Thyroid gland (tissue), 4 donors: ENCODE measurements around the gene CTIF. TPM values are rescaled to one million over a fixed set of nuclear protein-coding genes. Genes with fewer than 3 reads are reported as not detected.

Experiments used
- DNase-seq, 2 donors: peaks; one replicate each; pipeline ENCODE4 v3.0.0-alpha.2; 2019
- H3K27ac ChIP-seq, 3 donors: fragments of 200-600 bp; sonication (generic); 1 replicate in 2 of 3; 2 replicates in 1 of 3; pipeline ENCODE4 v1.5.1; 2016 to 2019; ENCODE audit warnings: mild to moderate bottlenecking in 1 of 3, moderate library complexity in 1 of 3
- H3K27me3 ChIP-seq: fragments of 200-600 bp; sonication (generic); one replicate; pipeline ENCODE4 v1.5.1; 2019
- H3K36me3 ChIP-seq, 2 donors: fragments of 200-600 bp; sonication (generic); one replicate each; pipeline ENCODE4 v1.5.1; 2016 to 2019
- H3K4me1 ChIP-seq, 2 donors: fragments of 200-600 bp; sonication (generic); one replicate each; pipeline ENCODE4 v1.5.1; 2017 to 2019
- H3K4me3 ChIP-seq, 3 donors: fragments of 200-600 bp; sonication (generic); replicated peaks in 1 of 3; 1 replicate in 2 of 3; 2 replicates in 1 of 3; pipeline ENCODE4 v1.5.1; 2016; ENCODE audit warnings: mild to moderate bottlenecking in 1 of 3
- H3K9me3 ChIP-seq: fragments of 200-600 bp; sonication (generic); one replicate; pipeline ENCODE4 v1.5.1; 2017
- CTCF ChIP-seq, 6 experiments: fragments of 200-600 bp in 3 of 6; fragments of 450-650 bp in 3 of 6; sonication (generic) in 3 of 6; IDR thresholded peaks; one replicate each; pipeline ENCODE4 v1.5.1; 2016 to 2019; ENCODE audit warnings: antibody characterized with exemption in 6 of 6, mild to moderate bottlenecking in 2 of 6, inconsistent platforms in 1 of 6, moderate library complexity in 1 of 6
- POLR2A ChIP-seq, 2 donors: fragments of 450-650 bp; IDR thresholded peaks; one replicate each; pipeline ENCODE4 v1.6.1; 2017; ENCODE audit warnings: antibody characterized with exemption in 2 of 2, mild to moderate bottlenecking in 2 of 2, moderate library complexity in 1 of 2
- WGBS, 2 donors: methylation state at CpG; one replicate each; pipeline ENCODE4 v1.1.5; 2017; 5-methylcytosine and 5-hydroxymethylcytosine counted together
- intact Hi-C: fragments of 100-400 bp; cut with DNase I; formaldehyde crosslinking; loops from one replicate; pipeline ENCODE4 v1.15.1; 2023
- total RNA-seq, 4 donors: library from RNA; depleted of rRNA; stranded (reverse); fragments of >200 nt; gene quantifications; one replicate each; pipeline ENCODE4 v1.2.3, GENCODE V29; 2016

CTIF gene
- total RNA-seq, 4 donors from 2014 or later = 18.7 to 29.8 (median 23.6) TPM

- no peak overlapping the region for H3K4me3 ChIP-seq
- no peaks in the 10 kb centered on the region for H3K9me3 ChIP-seq
- peaks cover 26 to 57% of the 10 kb centered on the region in 2 donors for H3K4me1 ChIP-seq
- intact Hi-C loops = no loop called here
- WGBS, 2 donors = 98 to 100% methylated on average over 4 of the region's 4 CpGs
- TF ChIP-seq POLR2A (IDR thresholded peaks at IDR 0.05) = no peak
- TF ChIP-seq CTCF (IDR thresholded peaks at IDR 0.05) = no peak
- H3K27me3 ChIP-seq = no peaks in the 10 kb centered on the region
- H3K27ac ChIP-seq = peak overlapping the region in 1 of 3 donors; percentile 92
- no peak for DNase-seq
- no peaks in the 10 kb centered on the region for H3K36me3 ChIP-seq
These were observed 253.3 kb downstream of the CTIF start for GRCh38 chr18:48792141-48792540.

DNA sequence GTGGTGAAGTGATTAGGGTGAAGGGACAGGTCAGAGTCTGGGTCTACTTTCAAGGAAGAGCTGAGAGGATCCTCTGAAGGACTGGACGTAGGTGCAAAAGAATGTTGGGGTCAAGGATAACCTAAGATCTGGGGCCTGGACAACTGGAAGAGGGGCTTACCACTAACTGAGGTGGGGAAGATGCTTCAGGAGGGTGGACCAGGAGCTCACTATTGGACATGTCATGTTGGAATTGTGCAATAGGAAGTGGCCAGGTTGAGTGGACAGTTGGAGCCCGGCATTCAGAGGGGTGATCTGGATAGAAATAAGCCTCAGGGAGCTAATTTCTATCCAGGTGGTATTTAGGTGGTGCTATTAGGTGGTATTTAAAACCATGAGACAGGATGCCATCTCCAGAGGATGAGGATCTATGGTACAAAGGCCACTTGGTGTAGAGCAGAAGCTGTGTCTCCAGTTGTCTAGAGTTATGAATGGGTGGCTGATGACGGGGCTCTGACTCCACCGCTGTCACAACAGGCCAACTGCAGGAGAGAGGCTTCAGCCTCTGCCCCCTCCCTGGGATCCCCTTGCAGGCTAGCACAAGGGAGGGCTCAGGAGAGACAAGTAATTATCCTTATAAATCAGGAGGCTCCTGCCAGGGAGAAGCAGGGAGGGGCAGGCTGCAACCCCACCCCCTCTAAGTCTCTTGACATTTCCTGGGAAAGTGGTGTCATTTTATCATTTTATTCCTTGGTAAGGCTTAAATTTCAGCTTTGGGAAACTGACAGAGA lies 254.0 kb downstream of the CTIF start:
- DNase-seq = peak in 1 of 2 donors; percentile 3
- H3K36me3 ChIP-seq = no peaks in the 10 kb centered on the region
- no peak overlapping the region for H3K4me3 ChIP-seq
- intact Hi-C loops = no loop called here
- no peak overlapping the region for H3K27ac ChIP-seq
- peaks cover 33 to 58% of the 10 kb centered on the region in 2 donors for H3K4me1 ChIP-seq
- no peaks in the 10 kb centered on the region for H3K27me3 ChIP-seq
- TF ChIP-seq POLR2A (IDR thresholded peaks at IDR 0.05) = no peak
- no peak for TF ChIP-seq CTCF (IDR thresholded peaks at IDR 0.05)
- WGBS, 2 donors = 92% methylated on average over 4 of the region's 4 CpGs
- H3K9me3 ChIP-seq = no peaks in the 10 kb centered on the region

GRCh38 chr18:48794251-48794970 lies 255.6 kb downstream of the CTIF start:
- Histone ChIP-seq H3K36me3 (no peaks in the 10 kb centered on the region), H3K27me3 (no peaks in the 10 kb centered on the region), H3K9me3 (no peaks in the 10 kb centered on the region), H3K4me1 (peaks cover 46 to 59% of the 10 kb centered on the region in 2 donors), H3K4me3 (no peak overlapping the region), H3K27ac (no peak overlapping the region)
- peak in 1 of 2 donors; percentile 1 for DNase-seq
- TF ChIP-seq CTCF (IDR thresholded peaks at IDR 0.05) (no peak), POLR2A (IDR thresholded peaks at IDR 0.05) (no peak)
- intact Hi-C loops = no loop called here
- 89 to 90% methylated on average over 10 of the region's 10 CpGs for WGBS, 2 donors

GRCh38 chr18:48795696-48796095 lies 256.9 kb downstream of the CTIF start:
- H3K4me1 ChIP-seq = peaks cover 46 to 60% of the 10 kb centered on the region in 2 donors
- no peak for TF ChIP-seq POLR2A (IDR thresholded peaks at IDR 0.05)
- TF ChIP-seq CTCF (IDR thresholded peaks at IDR 0.05) = no peak
- H3K27me3 ChIP-seq = no peaks in the 10 kb centered on the region
- H3K9me3 ChIP-seq = no peaks in the 10 kb centered on the region
- DNase-seq = no peak
- H3K36me3 ChIP-seq = no peaks in the 10 kb centered on the region
- WGBS, 2 donors = 97% methylated on average over 4 of the region's 4 CpGs
- no peak overlapping the region for H3K4me3 ChIP-seq
- intact Hi-C loops = no loop called here
- H3K27ac ChIP-seq = no peak overlapping the region
